Measurements from ENCODE around the gene SSH2.

DNA sequence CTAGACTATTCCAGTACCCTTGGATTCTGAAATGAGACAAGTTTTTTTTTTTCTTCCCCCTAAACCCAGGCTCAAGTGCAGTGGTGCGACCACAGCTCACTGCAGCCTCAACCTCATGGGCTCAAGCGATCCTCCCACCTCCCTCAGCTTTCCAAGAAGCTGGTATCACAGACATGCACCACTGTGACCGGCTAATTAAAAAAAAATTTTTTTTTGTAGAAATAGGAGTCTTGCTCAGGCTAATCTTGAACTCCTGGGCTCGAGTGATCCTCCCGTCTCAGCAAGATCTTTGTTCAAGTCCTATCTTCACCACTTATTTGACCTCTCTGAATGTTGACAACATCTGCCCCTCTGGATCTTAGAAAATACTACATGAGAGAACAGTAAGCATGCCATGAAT lies 280.7 kb downstream of the SSH2 start:
- TF ChIP-seq GATA2 (IDR thresholded peaks at IDR 0.05; ENCODE audit: low read depth, low read length), result no peak
- TF ChIP-seq GATA3 (IDR thresholded peaks at IDR 0.05; ENCODE audit: low read depth, low read length), result no peak
